IPS DF 4.7 (cell line): Measurements from ENCODE around the gene ARMC2.
"Not testable (repeated sequence)": the region's sequence is repeated elsewhere in the genome, so short reads cannot be mapped to it uniquely, and the experiment has no call there.

Experiments
- DNase-seq: peaks from one replicate; pipeline ENCODE4 v3.0.0-alpha.2; 2013; ENCODE audit warnings: low spot score; ENCODE audit errors: extremely low read depth

The ARMC2 gene

DNA sequence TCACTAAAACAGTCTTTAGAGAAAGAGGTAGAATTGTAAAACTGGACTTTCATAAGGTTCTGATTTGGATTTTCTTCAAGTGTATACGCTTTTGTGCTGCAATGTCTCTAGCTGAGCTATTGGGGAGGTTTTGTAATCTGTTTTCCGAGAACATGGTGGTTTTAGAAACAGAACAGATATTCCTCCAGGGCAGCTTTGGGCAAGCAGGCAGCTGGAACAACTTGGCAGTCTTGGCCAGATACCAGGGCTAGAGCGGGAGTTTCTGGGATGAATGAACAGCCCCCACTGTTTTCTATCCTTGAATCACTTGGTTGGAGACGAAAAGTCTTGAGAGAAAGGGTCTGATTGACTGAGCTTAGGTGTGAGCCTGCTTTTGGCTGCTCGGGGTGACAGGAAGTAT is 17.1 kb upstream of the ARMC2 start:
- no peak for DNase-seq

DNA sequence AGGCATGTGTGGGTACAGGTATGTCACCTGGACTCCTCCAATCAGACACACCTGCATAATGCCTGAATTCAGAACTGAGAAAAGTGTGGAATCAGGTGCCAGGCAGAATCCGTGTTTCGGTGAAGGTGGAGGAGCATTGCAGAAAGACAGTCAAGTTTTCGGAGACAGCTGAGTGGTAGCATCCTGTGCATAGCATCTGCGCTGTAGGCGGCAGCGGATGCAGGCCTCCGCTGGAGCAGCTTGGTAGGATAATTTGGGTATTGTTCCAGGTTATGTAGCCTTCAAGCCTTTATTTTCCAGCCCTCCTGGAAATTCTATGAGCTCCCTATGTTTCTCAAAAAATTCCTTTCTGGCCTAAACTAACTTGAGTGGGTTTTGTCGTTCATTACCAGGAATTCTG is 15.5 kb upstream of the ARMC2 start:
- no peak for DNase-seq

DNA sequence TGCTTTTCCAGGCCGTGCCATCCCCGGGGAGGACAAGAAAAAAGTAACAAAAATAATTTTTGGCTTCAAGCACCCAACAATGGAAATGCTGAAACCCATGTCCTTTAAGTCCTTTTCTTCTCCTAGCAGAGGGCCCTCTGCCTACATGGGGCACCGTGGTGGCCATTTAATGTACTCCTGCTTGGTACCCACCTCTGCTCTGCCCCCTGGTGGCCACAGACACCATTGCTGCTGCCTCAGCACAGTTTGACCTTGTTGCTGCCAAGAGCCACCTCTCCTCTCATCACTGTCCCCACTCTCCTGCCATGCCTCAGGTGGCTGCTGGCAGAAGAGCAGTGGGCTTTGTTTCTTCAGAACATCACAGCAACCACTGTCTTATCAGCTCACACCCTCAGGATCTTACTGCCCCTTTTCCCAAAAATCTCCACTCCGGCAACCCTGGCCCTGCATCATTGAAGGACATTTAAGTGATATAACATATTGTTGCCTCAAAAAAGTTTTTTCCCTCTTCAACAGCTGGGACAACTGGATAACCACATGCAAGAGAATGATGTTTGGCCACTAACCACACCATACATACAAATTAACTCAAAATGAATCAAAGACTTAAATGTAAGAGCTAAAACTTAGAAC is 12.9 kb upstream of the ARMC2 start:
- peak; percentile 46 for DNase-seq

DNA sequence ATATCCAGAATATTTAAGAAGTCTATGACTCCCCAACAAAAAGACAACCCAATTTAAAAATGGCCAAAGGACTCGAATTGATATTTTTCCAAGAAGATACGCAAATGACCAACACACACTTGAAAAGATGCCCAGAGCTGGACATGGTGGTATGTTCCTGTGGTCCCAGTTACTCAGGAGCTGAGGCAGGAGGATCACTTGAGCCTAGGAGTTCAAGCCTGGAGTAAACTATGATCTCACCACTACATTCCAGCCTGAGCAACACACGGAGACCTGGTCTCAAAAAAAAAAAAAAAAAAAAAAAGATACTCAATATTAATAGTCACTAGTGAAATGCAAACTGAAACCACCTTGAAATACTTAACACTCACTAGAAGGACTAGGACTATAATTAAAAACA is 12.2 kb upstream of the ARMC2 start:
- DNase-seq: no peak

DNA sequence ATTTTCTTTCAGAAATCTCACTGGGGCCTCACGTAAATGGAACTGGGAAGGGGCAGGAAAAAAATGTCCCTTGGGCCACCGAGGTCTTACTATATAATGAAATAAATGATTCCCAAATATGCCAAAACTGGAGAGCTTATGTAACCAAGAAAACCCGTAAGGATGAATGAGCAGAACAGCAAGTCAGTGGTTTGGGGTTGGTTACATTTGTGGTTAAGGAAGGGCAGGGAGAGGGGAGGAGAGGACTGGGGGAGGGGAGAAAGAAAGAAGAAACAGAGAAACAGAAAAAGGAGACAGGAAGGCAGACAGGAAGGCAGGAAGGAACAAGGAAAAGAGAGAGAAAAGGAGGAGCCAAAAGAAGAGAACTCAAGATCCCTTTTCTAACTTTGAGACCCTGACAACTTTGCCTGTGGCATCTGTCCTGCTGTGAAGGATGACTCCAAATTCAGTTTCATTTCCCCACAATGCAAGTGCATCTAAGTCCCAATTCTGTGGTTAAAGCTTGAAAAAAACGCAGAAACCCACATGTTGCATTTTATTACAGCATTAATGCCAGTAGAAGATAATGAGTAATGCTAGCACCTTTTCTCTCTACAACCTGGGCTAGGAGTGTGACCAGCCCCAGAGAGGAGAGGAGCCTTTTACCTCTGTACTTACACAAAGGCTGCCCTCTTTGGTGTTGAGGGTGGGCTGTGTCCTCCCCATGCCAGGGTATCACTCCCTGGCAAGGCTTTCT is 10.8 kb upstream of the ARMC2 start:
- no peak for DNase-seq

DNA sequence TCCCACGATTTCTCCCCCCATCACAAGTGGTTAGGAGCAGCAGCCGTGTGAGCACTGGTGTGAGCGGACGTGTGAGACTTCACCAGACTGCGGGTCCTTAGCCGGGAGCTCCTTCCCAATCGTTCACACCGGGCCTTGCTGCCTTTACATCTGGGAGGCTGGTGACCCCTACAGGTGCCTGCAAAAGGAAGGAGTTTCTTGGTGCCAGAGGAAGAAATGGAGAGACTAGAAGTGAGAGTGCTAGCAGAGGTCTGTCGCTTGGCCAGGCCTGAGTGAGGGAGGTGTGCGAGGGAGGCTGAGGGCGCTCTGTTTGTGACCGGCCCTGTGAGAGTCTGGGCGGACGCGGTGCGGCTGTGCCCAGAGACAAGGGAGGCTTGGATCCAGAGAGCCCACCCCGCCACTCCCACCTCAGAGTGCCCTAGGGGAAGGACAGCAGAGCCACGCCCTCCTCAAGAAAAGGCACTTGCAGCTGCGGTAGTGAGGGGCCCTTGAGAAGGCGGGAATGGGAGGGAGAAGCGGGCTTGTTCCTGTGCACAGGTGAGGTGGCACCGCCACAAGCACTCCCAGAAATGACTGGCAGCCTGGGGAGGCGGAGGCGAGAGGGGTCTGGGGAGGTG is 10.0 kb upstream of the ARMC2 start:
- peak; percentile 58 for DNase-seq

DNA sequence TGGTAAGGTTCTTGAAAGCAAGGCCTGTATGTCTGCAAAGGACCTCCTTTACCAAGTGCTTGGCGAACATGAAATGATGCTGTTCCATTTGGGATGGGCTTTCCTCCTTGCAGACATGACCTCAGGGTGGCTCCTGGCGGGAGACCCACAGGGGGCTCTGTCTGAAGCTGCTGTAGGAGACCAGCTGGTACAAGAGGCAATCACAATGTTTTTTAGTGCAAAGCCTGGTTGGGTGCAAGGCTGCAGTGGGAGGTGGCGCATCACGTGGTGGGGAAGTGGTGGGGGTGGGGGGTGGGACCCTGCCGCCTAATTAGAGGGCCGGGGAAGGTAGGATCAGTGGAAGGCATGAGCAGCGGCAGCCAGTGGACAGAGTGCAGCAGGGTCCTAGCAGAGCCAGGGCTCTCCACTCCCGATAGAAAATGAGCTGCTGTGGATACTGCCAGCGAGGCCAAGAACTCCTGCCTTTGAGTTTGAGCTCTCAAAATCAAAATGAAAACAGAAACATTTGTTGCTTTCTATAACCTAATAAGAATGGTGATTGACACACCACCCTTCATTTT is 9.1 kb upstream of the ARMC2 start:
- DNase-seq: no peak

DNA sequence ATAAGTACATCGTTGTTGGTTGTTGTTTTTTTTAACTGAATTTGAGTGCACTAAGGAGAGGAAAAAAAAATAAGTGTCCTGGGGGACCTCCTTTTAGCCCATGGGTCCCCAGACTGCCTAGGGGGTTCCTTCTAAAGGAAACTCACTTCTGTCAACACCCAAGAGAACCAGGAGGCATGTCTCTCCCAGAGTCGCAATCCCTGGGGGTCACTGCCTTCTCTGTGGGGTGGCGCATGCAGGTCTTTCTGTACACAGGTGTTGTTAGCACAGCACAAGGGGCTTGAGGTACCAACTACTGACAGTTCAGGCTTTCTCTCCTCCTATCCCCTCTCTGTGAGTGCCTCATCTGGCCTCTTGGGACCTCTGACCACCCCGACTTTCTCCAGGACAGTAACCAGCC is 7.3 kb upstream of the ARMC2 start:
- no peak for DNase-seq

DNA sequence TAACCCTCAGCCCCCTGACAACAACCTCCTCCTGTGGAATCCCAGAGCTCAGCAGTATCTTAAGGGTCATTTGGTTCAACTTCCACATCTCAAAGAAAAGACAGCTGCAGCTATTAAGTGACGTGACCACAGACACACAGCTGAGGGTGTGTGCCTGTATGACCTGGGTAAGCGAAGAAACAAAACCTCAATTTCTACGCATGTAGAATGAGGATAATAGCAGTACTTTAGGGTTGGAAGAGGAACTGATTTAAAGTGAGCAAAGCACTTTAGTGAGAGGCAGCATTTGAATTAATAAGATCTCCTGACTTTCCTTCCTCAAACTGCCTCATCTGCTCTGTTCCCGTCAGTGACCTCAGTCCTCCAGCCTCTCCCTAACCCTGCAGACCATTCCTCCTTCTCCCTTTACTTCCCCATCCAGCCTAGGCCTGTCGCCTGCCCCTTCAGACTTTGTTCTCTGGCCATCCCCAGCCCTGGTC is 6.8 kb upstream of the ARMC2 start:
- DNase-seq: no peak

DNA sequence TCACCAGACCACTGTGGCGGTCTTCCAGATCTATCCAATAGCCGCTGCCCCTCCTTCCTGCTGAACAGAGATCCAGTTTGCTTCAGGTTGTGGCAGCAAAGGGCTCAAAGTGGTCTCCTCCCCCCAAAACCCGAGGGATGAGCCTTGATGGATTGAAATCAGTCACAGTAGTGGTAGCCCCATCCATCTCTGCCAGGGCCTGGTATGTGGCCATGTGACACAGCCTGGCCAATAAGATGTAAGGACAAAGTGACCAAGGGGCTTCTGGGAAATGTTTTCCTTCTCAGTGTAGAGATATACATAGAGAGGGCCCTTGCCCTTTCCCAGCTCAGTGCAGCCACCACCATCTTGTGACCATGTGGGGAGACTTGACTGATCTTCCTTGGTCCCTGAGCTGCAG is 4.1 kb upstream of the ARMC2 start:
- no peak for DNase-seq

DNA sequence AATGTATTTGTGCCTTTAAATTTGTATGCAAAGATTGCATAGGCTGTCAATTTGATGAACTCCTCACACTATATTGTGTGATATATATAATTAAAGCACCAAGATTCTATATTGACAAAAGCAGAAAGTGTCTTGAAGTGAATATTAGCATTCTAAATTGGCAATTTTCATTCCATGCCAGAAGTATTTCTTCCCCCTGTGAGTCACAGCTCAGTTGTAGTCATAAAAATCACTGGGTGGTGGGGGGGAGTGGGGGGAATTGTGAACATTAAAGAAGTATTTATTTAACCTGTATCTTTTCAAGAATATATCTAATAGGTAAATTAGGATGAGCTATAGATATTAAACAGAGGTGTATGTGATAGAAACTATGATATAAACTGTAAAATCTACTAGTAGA is 3.1 kb upstream of the ARMC2 start:
- no peak for DNase-seq

DNA sequence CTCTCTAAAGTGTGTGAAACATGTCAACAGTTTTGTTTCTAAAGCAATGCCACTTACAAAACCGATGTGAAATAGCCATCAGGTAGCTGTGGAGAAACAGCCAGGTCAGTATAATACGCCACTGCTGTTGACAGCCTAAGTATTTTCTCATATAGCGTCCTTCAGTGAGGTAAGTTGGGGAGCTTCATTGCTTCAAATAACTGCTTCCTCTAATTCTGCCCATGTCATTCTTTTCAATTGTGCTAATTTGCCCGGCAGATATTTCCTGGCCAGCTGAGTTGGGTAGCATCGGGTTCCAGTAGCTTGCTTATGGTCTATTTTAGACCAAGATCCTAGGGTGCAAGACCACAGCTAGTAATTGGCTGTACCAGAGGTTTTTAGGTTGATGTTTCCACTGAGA is 2.1 kb upstream of the ARMC2 start:
- DNase-seq: no peak

DNA sequence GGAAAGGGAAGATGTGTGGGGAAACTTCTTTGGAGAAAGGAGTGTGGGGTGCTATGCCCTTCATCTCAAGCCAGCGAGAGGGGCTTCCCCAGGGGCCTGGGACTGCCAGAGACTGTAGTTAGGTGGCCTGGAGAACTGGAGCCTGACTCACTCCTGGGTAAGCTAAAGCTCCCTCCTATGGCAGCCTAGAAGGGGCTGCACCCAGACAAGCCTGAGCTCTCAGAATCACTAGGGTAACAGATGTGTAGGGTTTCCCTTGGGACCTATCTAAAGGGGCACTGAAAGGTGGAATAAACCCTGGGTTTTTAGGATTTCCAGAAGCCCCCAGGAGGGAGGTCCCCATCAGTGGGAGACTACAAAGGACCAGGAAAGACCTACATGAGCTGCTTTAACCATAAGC is 1.6 kb upstream of the ARMC2 start:
- DNase-seq: no peak

DNA sequence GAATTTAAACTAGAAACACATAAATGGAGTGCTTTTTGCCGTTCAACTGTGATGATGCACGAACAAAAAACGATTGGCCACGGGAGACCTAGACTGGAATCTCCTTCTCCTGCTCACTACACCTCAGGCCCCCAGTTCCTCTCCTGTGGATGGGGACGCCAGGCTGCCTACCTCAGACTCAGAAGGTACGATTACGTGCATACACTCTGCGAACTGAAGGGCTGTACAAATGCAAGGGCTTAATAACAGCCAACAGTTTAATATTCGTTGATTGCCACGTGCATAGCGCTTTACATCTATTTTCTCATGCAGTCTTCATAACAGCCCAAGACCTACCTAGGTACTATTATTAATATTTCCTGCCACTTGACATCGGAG is 495 bp upstream of the ARMC2 start:
- DNase-seq: no peak

DNA sequence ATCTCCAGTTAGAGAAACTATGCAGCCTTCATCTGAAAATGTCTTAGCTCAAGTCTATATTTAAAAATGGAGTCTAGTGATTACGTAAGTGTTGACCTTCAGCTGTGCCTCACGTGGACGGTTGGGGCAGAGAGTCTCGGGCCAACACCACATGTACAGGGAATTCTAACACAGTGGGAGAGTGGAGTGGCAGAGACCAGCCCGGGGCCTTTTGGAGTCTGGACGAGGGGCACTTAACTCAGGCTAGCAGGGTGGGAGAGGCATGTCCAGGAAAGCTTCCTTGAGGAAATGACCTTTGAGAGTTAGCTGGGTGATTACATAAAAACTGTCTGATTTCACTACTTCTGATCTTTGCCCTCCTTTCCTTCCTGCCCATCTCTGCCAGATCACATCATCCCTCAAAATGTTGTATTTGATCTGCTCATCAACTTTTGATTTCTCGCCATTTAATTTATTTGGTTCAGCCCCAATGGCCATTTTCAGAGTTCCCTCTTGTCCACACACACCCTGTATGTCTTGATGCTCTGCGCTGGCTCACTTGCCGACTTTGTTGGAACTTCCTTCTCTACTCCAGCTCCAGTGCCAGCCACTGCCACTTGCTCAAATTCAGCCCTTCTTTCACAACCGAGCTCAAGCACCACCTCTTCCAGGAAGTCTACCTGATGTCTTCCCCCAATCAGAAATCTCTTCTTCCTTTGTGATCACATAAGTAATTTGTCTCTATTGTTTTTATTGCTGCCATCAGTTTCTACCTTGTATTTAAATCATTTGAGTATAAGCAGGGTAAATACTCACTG is 2.6 kb downstream of the ARMC2 start:
- DNase-seq: no peak

DNA sequence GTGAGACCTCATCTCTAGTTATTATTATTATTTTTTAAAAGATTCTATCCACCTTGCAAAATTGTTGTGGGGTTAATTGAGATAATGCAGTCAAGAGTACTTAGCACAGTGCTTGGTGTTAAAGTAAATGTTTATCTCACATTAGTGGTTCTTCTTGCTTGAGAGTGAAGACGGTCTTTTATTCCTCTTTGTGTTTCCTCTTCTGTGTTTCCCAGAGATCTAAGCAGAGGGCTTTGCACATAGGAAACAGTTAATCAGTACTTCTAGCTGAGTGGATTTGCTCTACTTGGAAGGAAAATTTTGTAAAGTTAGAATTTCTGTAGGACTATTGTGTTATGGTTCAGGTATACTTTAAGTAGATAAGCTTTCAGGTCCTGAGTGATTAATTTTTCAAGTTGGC is 3.5 kb downstream of the ARMC2 start:
- DNase-seq: no peak

DNA sequence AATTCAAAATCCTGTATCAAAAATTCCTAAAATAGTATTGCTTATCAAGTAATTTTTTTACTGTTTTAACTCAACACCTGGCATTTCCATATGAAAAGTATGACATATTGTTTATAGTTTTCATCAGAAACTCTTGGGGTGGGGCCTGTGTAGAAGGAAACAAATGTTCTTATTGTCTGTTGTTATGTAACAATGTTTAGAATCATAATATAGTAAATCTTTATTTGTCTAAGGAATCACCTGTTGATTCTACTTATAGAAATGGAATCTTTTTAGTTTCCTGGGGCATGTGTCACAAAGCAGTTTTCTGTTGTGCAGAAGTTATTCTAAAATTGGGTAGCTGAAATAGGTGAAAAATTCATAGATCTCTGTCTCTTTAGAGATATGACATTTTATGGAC is 4.9 kb downstream of the ARMC2 start:
- DNase-seq: no peak

DNA sequence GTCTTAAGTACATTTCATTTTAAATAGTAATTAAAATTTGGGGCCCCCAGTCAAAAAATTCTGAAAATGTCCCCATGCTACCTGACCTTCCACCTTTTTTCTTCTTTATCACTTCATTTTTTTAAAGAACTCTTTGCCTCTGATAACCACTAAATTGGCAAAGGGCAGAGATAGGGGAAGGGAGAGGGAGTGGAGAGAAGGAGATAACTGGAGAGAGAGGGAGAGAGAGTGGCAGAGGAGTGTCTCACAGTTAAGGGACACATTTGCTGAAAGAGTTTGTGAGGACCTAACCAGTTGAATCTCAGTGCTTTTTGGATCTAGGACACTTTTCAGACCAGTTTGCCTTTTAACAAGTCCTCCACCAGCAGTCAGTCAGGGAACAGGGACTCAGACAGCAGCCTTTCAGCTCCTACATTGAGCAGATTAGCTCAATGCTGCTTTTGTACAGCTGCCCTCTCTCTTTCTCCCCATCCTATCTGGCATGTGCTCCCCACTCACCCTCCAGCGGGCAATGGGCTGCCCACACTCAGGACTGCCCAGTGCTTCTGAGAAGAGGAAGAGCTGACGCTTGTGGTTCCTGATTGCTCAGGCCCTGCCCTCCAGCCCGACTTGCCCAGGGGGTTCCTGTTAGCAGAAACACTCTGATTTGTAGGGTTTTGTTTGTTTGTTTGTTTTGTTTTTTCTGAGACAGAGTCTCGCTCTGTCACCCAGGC is 14.4 kb downstream of the ARMC2 start:
- no peak for DNase-seq

DNA sequence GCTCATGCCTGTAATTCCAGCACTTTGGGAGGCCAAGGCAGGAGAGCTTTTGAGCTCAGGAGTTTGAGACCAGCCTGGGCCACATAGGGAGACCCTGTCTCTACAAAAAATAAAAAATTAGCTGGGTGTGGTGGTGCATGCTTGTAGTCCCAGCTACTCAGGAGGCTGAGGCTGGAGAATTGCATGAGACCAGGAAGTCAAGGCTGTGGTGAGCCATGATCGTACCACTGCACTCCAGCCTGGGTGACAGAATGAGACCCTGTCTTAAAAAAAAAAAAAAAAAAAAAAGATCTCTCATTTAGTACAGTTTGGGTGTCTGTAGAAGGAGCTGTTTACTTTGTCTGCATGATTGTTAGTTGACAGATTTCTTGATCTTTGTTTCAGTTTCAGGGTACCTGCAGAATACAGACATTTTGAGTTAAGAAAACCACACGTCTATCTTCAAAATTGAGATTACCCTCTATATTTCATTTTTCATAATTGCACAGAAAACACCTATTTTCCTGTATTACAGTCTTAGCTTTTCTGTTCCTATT is 17.6 kb downstream of the ARMC2 start:
- DNase-seq: not testable (repeated sequence)

DNA sequence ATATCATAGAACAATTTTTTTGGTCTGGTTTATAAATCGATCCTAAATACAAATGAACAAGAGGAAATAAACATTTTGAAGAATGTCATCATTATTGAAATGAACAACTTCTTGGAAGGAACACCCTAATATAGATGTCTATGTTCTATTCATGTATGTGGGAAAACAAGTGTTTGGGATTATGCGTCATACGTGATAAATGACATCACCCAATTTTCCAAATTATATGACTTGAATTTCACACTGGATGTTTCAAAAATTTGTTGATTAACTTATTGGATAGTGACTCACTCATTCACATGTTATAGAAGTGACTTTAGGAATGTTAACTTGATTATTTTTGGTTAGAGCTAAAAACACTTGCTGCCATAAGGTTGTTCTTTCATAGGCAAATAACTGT is 18.6 kb downstream of the ARMC2 start:
- no peak for DNase-seq

DNA sequence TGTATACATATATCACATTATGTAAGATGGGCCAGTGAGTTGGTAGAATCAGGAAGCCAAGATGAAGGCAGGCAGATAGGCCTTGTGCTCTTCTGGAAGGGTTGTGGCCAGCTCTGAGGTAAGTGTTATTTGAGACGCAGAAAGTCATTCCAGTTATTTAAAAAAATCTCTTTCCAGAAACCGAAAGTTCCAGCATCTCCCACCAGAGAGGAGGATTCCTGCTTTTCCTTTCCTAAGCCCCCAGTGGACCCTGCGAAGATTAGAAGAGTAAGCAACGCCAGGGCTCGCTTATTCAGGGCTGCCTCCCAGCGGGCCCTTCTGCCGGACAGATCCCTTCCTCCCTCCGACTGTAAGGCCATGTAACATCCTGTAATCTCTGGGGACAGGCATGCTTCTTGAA is 20.4 kb downstream of the ARMC2 start:
- DNase-seq: no peak
